Osteoblast (primary cell): ENCODE data around the gene ARMC12. TPM values are rescaled to one million over a fixed set of nuclear protein-coding genes. Genes with fewer than 3 reads are reported as not detected.

Experiments used
- DNase-seq: peaks from one replicate; pipeline ENCODE4 v3.0.0; 2011; ENCODE audit warnings: low spot score, mixed read lengths; ENCODE audit not compliant: insufficient read length; ENCODE audit errors: missing footprints
- H2AFZ ChIP-seq: 2 replicates; pipeline ENCODE4 v1.6.0; 2011; ENCODE audit warnings: mild to moderate bottlenecking, low read length
- H3K27ac ChIP-seq: 2 replicates; pipeline ENCODE4 v1.5.1; 2011; ENCODE audit warnings: mild to moderate bottlenecking, low read depth, low read length, moderate library complexity
- H3K27me3 ChIP-seq: 2 replicates; pipeline ENCODE4 v1.6.0; 2012; ENCODE audit warnings: mild to moderate bottlenecking, control low read depth, inconsistent platforms, low read length, moderate library complexity; ENCODE audit not compliant: insufficient read depth
- H3K36me3 ChIP-seq: 2 replicates; pipeline ENCODE4 v1.5.1; 2011; ENCODE audit warnings: mild to moderate bottlenecking, low read length, control low read depth, moderate library complexity; ENCODE audit not compliant: insufficient read depth
- H3K4me1 ChIP-seq: 2 replicates; pipeline ENCODE4 v1.5.1; 2011; ENCODE audit warnings: mild to moderate bottlenecking, low read length, control low read depth, moderate library complexity; ENCODE audit not compliant: insufficient read depth
- H3K4me2 ChIP-seq: 2 replicates; pipeline ENCODE4 v1.6.0; 2011; ENCODE audit warnings: mild to moderate bottlenecking, low read length; ENCODE audit not compliant: insufficient read depth
- H3K4me3 ChIP-seq: fragments of 200-600 bp; sonication (generic); 3 replicates; pipeline ENCODE4 v1.5.1; 2012; ENCODE audit warnings: mild to moderate bottlenecking, low read length, inconsistent platforms; ENCODE audit not compliant: insufficient read depth
- H3K79me2 ChIP-seq: 2 replicates; pipeline ENCODE4 v1.6.0; 2012; ENCODE audit warnings: mild to moderate bottlenecking, low read length, control low read depth, inconsistent platforms; ENCODE audit not compliant: insufficient read depth
- H3K9me3 ChIP-seq: 2 replicates; pipeline ENCODE4 v1.5.1; 2011; ENCODE audit warnings: low read depth, low read length, control low read depth
- H4K20me1 ChIP-seq: 2 replicates; pipeline ENCODE4 v1.6.0; 2012; ENCODE audit warnings: mild to moderate bottlenecking, low read length, control low read depth; ENCODE audit not compliant: insufficient read depth
- total RNA-seq: library from RNA; depleted of rRNA; stranded (reverse); fragments of >200 nt; gene quantifications from 2 replicates; pipeline ENCODE4 v1.2.3, GENCODE V29; 2012
- TF ChIP-seq, protein P1 (sequence below): IDR thresholded peaks from 2 replicates; pipeline ENCODE4 v1.5.1; 2011; ENCODE audit warnings: mild to moderate bottlenecking, low read depth, low read length, moderate library complexity; ENCODE audit errors: extremely low read depth

The ARMC12 gene
- total RNA-seq, 1 donor, result 0.36 TPM

DNA sequence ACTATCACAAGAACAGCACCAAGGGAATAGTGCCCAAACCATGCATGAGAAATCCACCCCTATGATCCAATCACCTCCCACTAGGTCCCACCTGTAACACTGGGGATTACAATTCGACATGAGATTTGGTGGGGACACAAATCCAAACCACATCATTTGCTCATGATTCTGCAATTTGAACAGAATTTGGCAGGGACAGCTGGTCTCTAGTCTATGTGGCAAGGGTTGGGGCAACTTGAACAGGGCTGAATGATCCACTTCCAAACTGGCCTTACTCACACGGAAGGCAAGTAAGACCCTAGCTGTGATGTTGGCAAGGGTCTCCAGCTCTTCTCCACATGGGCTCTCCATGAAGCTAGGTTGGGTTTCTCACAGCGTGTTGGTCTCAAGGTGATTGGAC, 38.0 kb upstream of the ARMC12 start:
- TF ChIP-seq, protein P1, sequence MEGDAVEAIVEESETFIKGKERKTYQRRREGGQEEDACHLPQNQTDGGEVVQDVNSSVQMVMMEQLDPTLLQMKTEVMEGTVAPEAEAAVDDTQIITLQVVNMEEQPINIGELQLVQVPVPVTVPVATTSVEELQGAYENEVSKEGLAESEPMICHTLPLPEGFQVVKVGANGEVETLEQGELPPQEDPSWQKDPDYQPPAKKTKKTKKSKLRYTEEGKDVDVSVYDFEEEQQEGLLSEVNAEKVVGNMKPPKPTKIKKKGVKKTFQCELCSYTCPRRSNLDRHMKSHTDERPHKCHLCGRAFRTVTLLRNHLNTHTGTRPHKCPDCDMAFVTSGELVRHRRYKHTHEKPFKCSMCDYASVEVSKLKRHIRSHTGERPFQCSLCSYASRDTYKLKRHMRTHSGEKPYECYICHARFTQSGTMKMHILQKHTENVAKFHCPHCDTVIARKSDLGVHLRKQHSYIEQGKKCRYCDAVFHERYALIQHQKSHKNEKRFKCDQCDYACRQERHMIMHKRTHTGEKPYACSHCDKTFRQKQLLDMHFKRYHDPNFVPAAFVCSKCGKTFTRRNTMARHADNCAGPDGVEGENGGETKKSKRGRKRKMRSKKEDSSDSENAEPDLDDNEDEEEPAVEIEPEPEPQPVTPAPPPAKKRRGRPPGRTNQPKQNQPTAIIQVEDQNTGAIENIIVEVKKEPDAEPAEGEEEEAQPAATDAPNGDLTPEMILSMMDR, result no peak
- no peaks in the 10 kb centered on the region for H3K36me3 ChIP-seq
- H3K79me2 ChIP-seq, result no peaks in the 10 kb centered on the region
- DNase-seq, result no peak
- H4K20me1 ChIP-seq, result no peaks in the 10 kb centered on the region
- H3K27me3 ChIP-seq, result no peaks in the 10 kb centered on the region
- H3K4me2 ChIP-seq, result no peak overlapping the region
- H3K4me1 ChIP-seq, result no peaks in the 10 kb centered on the region
- no peak overlapping the region for H3K4me3 ChIP-seq
- no peak overlapping the region for H2AFZ ChIP-seq
- H3K27ac ChIP-seq, result no peak overlapping the region
- peaks cover 4% of the 10 kb centered on the region for H3K9me3 ChIP-seq

- TF ChIP-seq, protein P1, result no peak
- Histone ChIP-seq H3K27me3 (no peaks in the 10 kb centered on the region), H3K4me1 (no peaks in the 10 kb centered on the region), H3K79me2 (no peaks in the 10 kb centered on the region), H3K36me3 (no peaks in the 10 kb centered on the region), H4K20me1 (no peaks in the 10 kb centered on the region), H3K9me3 (no peaks in the 10 kb centered on the region), H3K27ac (no peak overlapping the region), H3K4me2 (no peak overlapping the region), H3K4me3 (no peak overlapping the region), H2AFZ (no peak overlapping the region)
- no peak for DNase-seq
Observed at GRCh38 chr6:35703554-35703953, 33.3 kb upstream of the ARMC12 start.

GRCh38 chr6:35706468-35706867, 30.4 kb upstream of the ARMC12 start:
- no peak overlapping the region for H3K4me3 ChIP-seq
- DNase-seq, result no peak
- no peaks in the 10 kb centered on the region for H3K79me2 ChIP-seq
- H3K27ac ChIP-seq, result no peak overlapping the region
- no peaks in the 10 kb centered on the region for H3K36me3 ChIP-seq
- H2AFZ ChIP-seq, result no peak overlapping the region
- TF ChIP-seq, protein P1, result no peak
- H3K27me3 ChIP-seq, result no peaks in the 10 kb centered on the region
- no peaks in the 10 kb centered on the region for H4K20me1 ChIP-seq
- H3K4me1 ChIP-seq, result no peaks in the 10 kb centered on the region
- H3K9me3 ChIP-seq, result no peaks in the 10 kb centered on the region
- no peak overlapping the region for H3K4me2 ChIP-seq

GRCh38 chr6:35707714-35708407, 29.0 kb upstream of the ARMC12 start:
- H4K20me1 ChIP-seq, result no peaks in the 10 kb centered on the region
- H3K36me3 ChIP-seq, result no peaks in the 10 kb centered on the region
- TF ChIP-seq, protein P1, result no peak
- H3K4me1 ChIP-seq, result no peaks in the 10 kb centered on the region
- H3K4me2 ChIP-seq, result no peak overlapping the region
- no peaks in the 10 kb centered on the region for H3K27me3 ChIP-seq
- no peak overlapping the region for H3K4me3 ChIP-seq
- H3K27ac ChIP-seq, result no peak overlapping the region
- H3K79me2 ChIP-seq, result no peaks in the 10 kb centered on the region
- H3K9me3 ChIP-seq, result no peaks in the 10 kb centered on the region
- DNase-seq, result no peak
- H2AFZ ChIP-seq, result no peak overlapping the region
